ENCODE data around the gene SFMBT2. TPM values are rescaled to one million over a fixed set of nuclear protein-coding genes. Genes with fewer than 3 reads are reported as not detected.
"Not testable (repeated sequence)": the region's sequence is repeated elsewhere in the genome, so short reads cannot be mapped to it uniquely, and the experiment has no call there.

The SFMBT2 gene
- total and polyA plus RNA-seq, 2 of the 13 experiments (the other 11 are each of a cell fraction or from before 2014, with no cell fraction given): 0.01 to 0.02 TPM

- H3K9ac ChIP-seq (ENCODE audit: insufficient read depth, low read depth, low read length): no peak overlapping the region
- ChIA-PET CTCF (ENCODE audit: low intra/inter-chr PET ratio, low total read pairs) (no interaction called here), POLR2A (no interaction called here)
- no peak overlapping the region for H3K4me2 ChIP-seq (ENCODE audit: low read depth, low read length)
- in situ Hi-C loops (cut with HindIII; ENCODE audit: extremely low pct_ligation_motif_present, low pct_unique_long_range_greater_than_20kb): no loop called here
- no peaks in the 10 kb centered on the region for H3K79me2 ChIP-seq (ENCODE audit: insufficient read depth, low read length)
- no peak overlapping the region for H3K4me3 ChIP-seq (replicated peaks in 1 of 3; ENCODE audit: insufficient read depth in 1 of 3, low read depth in 2 of 3, low read length in 3 of 3)
- DNase-seq (ENCODE audit: low spot score) (no peak), ATAC-seq (no peak), FAIRE-seq (no peak)
- intact Hi-C loops (cut with micrococcal nuclease; ENCODE audit: unreplicated experiment): no loop called here
- no TSS peak for BruUV-seq (replicated peaks)
- H3K36me3 ChIP-seq (replicated peaks in 1 of 2; ENCODE audit: control insufficient read depth in 1 of 2, insufficient read depth in 2 of 2, low read length in 2 of 2): no peaks in the 10 kb centered on the region
- H3K4me1 ChIP-seq (ENCODE audit: insufficient read depth, low read length): no peaks in the 10 kb centered on the region
- no peak overlapping the region for H2AFZ ChIP-seq (ENCODE audit: low read length)
- WGBS (ENCODE audit: low lambda C conversion rate): 33% methylated on average over 3 of the region's 3 CpGs
- no peak overlapping the region for H3K27ac ChIP-seq (ENCODE audit: extremely low read length, insufficient read depth, low read length)
- no peaks in the 10 kb centered on the region for H3K9me3 ChIP-seq (ENCODE audit: low read length)
- H3K27me3 ChIP-seq (ENCODE audit: control insufficient read depth in 1 of 2, insufficient read depth in 2 of 2, low read length in 2 of 2): no peaks in the 10 kb centered on the region
- H4K20me1 ChIP-seq (ENCODE audit: insufficient read depth, low read length): no peaks in the 10 kb centered on the region
- no peak for TF ChIP-seq HNF1B (CRISPR knock-in tag; IDR thresholded peaks at IDR 0.05)
Observed at GRCh38 chr10:7399533-7399932, 11.3 kb downstream of the SFMBT2 start.

- no peak for FAIRE-seq
- no peak for DNase-seq (ENCODE audit: low spot score)
- ATAC-seq: no peak
- Histone ChIP-seq H3K9me3 (ENCODE audit: low read length) (no peaks in the 10 kb centered on the region), H3K4me2 (ENCODE audit: low read depth, low read length) (no peak overlapping the region), H2AFZ (ENCODE audit: low read length) (no peak overlapping the region), H3K27me3 (ENCODE audit: control insufficient read depth in 1 of 2, insufficient read depth in 2 of 2, low read length in 2 of 2) (no peaks in the 10 kb centered on the region), H3K4me3 (replicated peaks in 1 of 3; ENCODE audit: insufficient read depth in 1 of 3, low read depth in 2 of 3, low read length in 3 of 3) (no peak overlapping the region), H3K36me3 (replicated peaks in 1 of 2; ENCODE audit: control insufficient read depth in 1 of 2, insufficient read depth in 2 of 2, low read length in 2 of 2) (no peaks in the 10 kb centered on the region), H4K20me1 (ENCODE audit: insufficient read depth, low read length) (no peaks in the 10 kb centered on the region), H3K27ac (ENCODE audit: extremely low read length, insufficient read depth, low read length) (no peak overlapping the region), H3K4me1 (ENCODE audit: insufficient read depth, low read length) (no peaks in the 10 kb centered on the region), H3K79me2 (ENCODE audit: insufficient read depth, low read length) (no peaks in the 10 kb centered on the region), H3K9ac (ENCODE audit: insufficient read depth, low read depth, low read length) (no peak overlapping the region)
- POLR2A ChIA-PET: no interaction called here
- WGBS (ENCODE audit: low lambda C conversion rate): 39% methylated on average over 17 of the region's 17 CpGs
- BruUV-seq (replicated peaks): no TSS peak
- CTCF ChIA-PET (ENCODE audit: low intra/inter-chr PET ratio, low total read pairs): no interaction called here
- TF ChIP-seq ZSCAN20 (CRISPR knock-in tag; IDR thresholded peaks at IDR 0.05; ENCODE audit: borderline replicate concordance) (no peak), MED8 (CRISPR knock-in tag; IDR thresholded peaks at IDR 0.05; ENCODE audit: insufficient replicate concordance) (no peak), RFX3 (CRISPR knock-in tag; IDR thresholded peaks at IDR 0.05) (no peak)
- in situ Hi-C loops (cut with HindIII; ENCODE audit: extremely low pct_ligation_motif_present, low pct_unique_long_range_greater_than_20kb) (no loop called here), intact Hi-C loops (cut with micrococcal nuclease; ENCODE audit: unreplicated experiment) (no loop called here)
Observed at GRCh38 chr10:7397049-7398035, 13.5 kb downstream of the SFMBT2 start.

DNA sequence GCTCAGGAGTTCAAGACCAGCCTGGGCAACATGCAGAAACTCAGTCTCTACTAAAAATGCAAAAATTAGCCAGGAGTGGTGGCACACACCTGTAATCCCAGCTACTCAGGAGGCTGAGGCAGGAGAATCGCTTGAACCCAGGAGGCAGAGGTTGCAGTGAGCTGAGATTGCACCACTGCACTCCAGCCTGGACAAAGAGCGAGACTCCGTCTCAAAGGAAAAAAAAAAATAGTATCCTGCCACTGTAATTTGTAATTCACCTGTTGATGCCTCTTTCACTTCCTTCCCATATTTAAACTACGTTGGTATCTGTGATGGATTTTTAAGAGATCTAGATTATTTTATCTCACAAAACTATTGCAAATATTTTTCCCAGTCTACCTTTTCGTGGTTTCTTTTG lies 18.5 kb downstream of the SFMBT2 start:
- H3K36me3 ChIP-seq (replicated peaks in 1 of 2; ENCODE audit: control insufficient read depth in 1 of 2, insufficient read depth in 2 of 2, low read length in 2 of 2); H3K4me3 ChIP-seq (replicated peaks in 1 of 3; ENCODE audit: insufficient read depth in 1 of 3, low read depth in 2 of 3, low read length in 3 of 3); H4K20me1 ChIP-seq (ENCODE audit: insufficient read depth, low read length); H3K9me3 ChIP-seq (ENCODE audit: low read length); H3K4me1 ChIP-seq (ENCODE audit: insufficient read depth, low read length); in situ Hi-C loops (cut with HindIII; ENCODE audit: extremely low pct_ligation_motif_present, low pct_unique_long_range_greater_than_20kb); H3K27me3 ChIP-seq (ENCODE audit: control insufficient read depth in 1 of 2, insufficient read depth in 2 of 2, low read length in 2 of 2); H3K27ac ChIP-seq (ENCODE audit: extremely low read length, insufficient read depth, low read length); DNase-seq (ENCODE audit: low spot score); H3K4me2 ChIP-seq (ENCODE audit: low read depth, low read length); intact Hi-C loops (cut with micrococcal nuclease; ENCODE audit: unreplicated experiment); FAIRE-seq; H2AFZ ChIP-seq (ENCODE audit: low read length); H3K79me2 ChIP-seq (ENCODE audit: insufficient read depth, low read length); ATAC-seq; CTCF ChIA-PET (ENCODE audit: low intra/inter-chr PET ratio, low total read pairs); H3K9ac ChIP-seq (ENCODE audit: insufficient read depth, low read depth, low read length); POLR2A ChIA-PET; BruUV-seq (replicated peaks): not testable (repeated sequence)
- 44% methylated on average over 5 of the region's 5 CpGs for WGBS (ENCODE audit: low lambda C conversion rate)

Data from HepG2 (cell line).